HG02798 (cell line): ENCODE data around the gene CACNB2.

Source experiments
- ATAC-seq: cut with Tn5 transposase; IDR thresholded peaks from one replicate; pipeline ENCODE4 v1.9.1; 2021; ENCODE audit warnings: mild to moderate bottlenecking; ENCODE audit not compliant: unreplicated experiment, poor library complexity

Gene CACNB2

GRCh38 chr10:18478354-18478753, 338.1 kb downstream of the CACNB2 start:
- no peak for ATAC-seq

- ATAC-seq, result no peak
Measured at GRCh38 chr10:18479502-18479901, 339.3 kb downstream of the CACNB2 start.

GRCh38 chr10:18483516-18484186, 343.4 kb downstream of the CACNB2 start:
- ATAC-seq, result no peak

GRCh38 chr10:18486438-18486837, 346.2 kb downstream of the CACNB2 start:
- ATAC-seq, result no peak

GRCh38 chr10:18490755-18491154, 350.5 kb downstream of the CACNB2 start:
- ATAC-seq, result no peak

GRCh38 chr10:18497806-18498369, 357.7 kb downstream of the CACNB2 start:
- ATAC-seq, result no peak

GRCh38 chr10:18498998-18499397, 358.8 kb downstream of the CACNB2 start:
- ATAC-seq, result no peak

GRCh38 chr10:18500576-18500975, 360.4 kb downstream of the CACNB2 start:
- ATAC-seq, result no peak

GRCh38 chr10:18501198-18501597, 361.0 kb downstream of the CACNB2 start:
- ATAC-seq, result peak; percentile 98

GRCh38 chr10:18501629-18502028, 361.4 kb downstream of the CACNB2 start:
- peak; percentile 6 for ATAC-seq

GRCh38 chr10:18504161-18504560, 363.9 kb downstream of the CACNB2 start:
- no peak for ATAC-seq

- ATAC-seq, result no peak
Measured at GRCh38 chr10:18505456-18506118, 365.4 kb downstream of the CACNB2 start.

- no peak for ATAC-seq
Measured at GRCh38 chr10:18508587-18508986, 368.4 kb downstream of the CACNB2 start.

GRCh38 chr10:18514537-18514936, 374.3 kb downstream of the CACNB2 start:
- ATAC-seq, result no peak

GRCh38 chr10:18516851-18517250, 376.6 kb downstream of the CACNB2 start:
- ATAC-seq, result no peak

GRCh38 chr10:18523025-18523424, 382.8 kb downstream of the CACNB2 start:
- ATAC-seq, result no peak

- ATAC-seq, result no peak
Measured at GRCh38 chr10:18523858-18524257, 383.6 kb downstream of the CACNB2 start.

GRCh38 chr10:18527687-18528086, 387.5 kb downstream of the CACNB2 start:
- no peak for ATAC-seq

GRCh38 chr10:18528292-18528691, 388.1 kb downstream of the CACNB2 start:
- no peak for ATAC-seq

GRCh38 chr10:18532881-18533535, 392.8 kb downstream of the CACNB2 start:
- no peak for ATAC-seq

GRCh38 chr10:18533896-18534295, 393.7 kb downstream of the CACNB2 start:
- no peak for ATAC-seq
